ENCODE measurements around the gene DNAH17.

DNA sequence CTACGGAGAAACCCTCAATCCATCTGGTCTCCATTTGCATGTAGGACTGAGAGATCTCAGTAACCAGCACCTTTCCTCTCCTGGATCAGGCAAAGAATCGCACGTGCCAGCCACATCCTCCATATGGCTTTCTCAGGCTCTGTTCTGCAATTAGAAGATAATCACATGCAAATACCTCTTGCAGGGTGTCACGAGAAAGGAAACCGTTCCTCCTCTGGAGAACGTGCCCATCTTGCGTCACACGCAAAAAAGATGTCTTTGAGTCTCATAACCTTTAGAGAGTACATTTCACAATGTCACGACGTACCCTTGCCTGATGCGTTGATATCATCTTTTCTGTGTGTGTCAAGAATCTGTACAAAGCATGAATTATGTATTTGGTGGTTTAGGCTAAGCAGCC is 36.2 kb upstream of the DNAH17 start:
- no peak for TF ChIP-seq CTCF (IDR thresholded peaks at IDR 0.05; ENCODE audit: control extremely low read depth in 1 of 3, insufficient read depth in 1 of 3, low read depth in 1 of 3, low read length in 3 of 3)
- TF ChIP-seq CTBP2 (IDR thresholded peaks at IDR 0.05; ENCODE audit: borderline replicate concordance, insufficient read depth, insufficient read length, low read length) = no peak
- TF ChIP-seq, protein P1, sequence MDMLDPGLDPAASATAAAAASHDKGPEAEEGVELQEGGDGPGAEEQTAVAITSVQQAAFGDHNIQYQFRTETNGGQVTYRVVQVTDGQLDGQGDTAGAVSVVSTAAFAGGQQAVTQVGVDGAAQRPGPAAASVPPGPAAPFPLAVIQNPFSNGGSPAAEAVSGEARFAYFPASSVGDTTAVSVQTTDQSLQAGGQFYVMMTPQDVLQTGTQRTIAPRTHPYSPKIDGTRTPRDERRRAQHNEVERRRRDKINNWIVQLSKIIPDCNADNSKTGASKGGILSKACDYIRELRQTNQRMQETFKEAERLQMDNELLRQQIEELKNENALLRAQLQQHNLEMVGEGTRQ (IDR thresholded peaks at IDR 0.05; ENCODE audit: low read length) = no peak
